Ascending aorta (tissue), 2 donors: ENCODE measurements around the gene ZNF660. TPM values are rescaled to one million over a fixed set of nuclear protein-coding genes. Genes with fewer than 3 reads are reported as not detected.
"Not testable (repeated sequence)": the region's sequence is repeated elsewhere in the genome, so short reads cannot be mapped to it uniquely, and the experiment has no call there.

Source experiments
- DNase-seq, 2 donors: peaks; one replicate each; pipeline ENCODE4 v3.0.0-alpha.2; 2019; ENCODE audit warnings: low spot score in 2 of 2
- H3K27ac ChIP-seq, 2 donors: fragments of 200-600 bp; sonication (generic); one replicate each; pipeline ENCODE4 v1.5.1; 2016 to 2017; ENCODE audit warnings: mild to moderate bottlenecking in 1 of 2
- H3K27me3 ChIP-seq: fragments of 200-600 bp; sonication (generic); one replicate; pipeline ENCODE4 v1.5.1; 2017
- H3K36me3 ChIP-seq, 2 donors: fragments of 200-600 bp; sonication (generic); one replicate each; pipeline ENCODE4 v1.5.1; 2016
- H3K4me1 ChIP-seq, 2 donors: fragments of 200-600 bp; sonication (generic); one replicate each; pipeline ENCODE4 v1.5.1; 2016 to 2017; ENCODE audit warnings: mild to moderate bottlenecking in 1 of 2
- H3K4me3 ChIP-seq, 2 donors: fragments of 200-600 bp; sonication (generic); one replicate each; pipeline ENCODE4 v1.5.1; 2016 to 2017; ENCODE audit warnings: mild to moderate bottlenecking in 1 of 2
- H3K9me3 ChIP-seq, 2 donors: fragments of 200-600 bp; sonication (generic); one replicate each; pipeline ENCODE4 v1.5.1; 2016
- intact Hi-C: fragments of 100-400 bp; cut with DNase I; formaldehyde crosslinking; loops from one replicate; pipeline ENCODE4 v1.15.1; 2023
- total RNA-seq: library from RNA; depleted of rRNA; stranded (reverse); fragments of >200 nt; gene quantifications from one replicate; pipeline ENCODE4 v1.1.0, GENCODE V29; 2016
- TF ChIP-seq, protein P1 (sequence below), 3 experiments: fragments of 200-600 bp in 2 of 3; fragments of 450-650 bp in 1 of 3; sonication (generic) in 2 of 3; IDR thresholded peaks; one replicate each; pipeline ENCODE4 v1.5.1; 2016 to 2019; ENCODE audit warnings: antibody characterized with exemption in 3 of 3, mild to moderate bottlenecking in 1 of 3, moderate library complexity in 1 of 3

ZNF660 gene
- total RNA-seq, 1 donor from 2014 or later = 0.43 TPM

DNA sequence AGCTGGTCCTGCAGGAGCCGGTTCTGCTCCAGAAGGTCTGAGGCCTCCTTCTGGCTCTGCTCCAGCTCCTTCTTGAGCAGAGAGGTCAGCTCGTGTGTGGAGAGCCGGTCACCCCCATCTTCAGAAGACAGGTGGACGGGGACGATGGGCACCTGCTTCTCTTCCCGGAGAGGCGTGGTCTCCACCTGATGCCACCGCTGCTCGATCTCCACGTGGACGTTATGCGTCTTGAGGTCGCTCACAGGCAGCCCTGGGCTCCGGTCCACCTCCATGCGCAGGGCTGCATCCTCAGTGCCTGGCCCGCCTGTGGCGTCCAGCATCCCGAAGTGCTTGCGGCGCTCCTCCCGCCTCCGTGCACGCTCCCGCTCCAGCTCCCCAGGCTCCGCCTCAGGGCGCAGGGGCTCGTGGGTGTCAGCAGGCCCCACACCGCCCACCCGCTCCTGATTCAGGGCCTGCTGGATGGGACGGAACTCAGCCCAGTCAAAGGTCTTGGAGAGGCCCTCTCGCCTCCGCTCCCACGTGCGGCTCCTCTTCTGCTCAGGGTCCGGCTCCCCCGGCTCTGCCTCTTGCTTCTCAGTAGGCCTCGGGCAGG is 5.7 kb upstream of the ZNF660 start:
- intact Hi-C loops, DNase-seq, H3K27me3 ChIP-seq, H3K36me3 ChIP-seq, H3K4me1 ChIP-seq, H3K27ac ChIP-seq, H3K4me3 ChIP-seq: not testable (repeated sequence)
- peaks cover 3 to 25% of the 10 kb centered on the region in 2 donors for H3K9me3 ChIP-seq

- H3K36me3 ChIP-seq, H3K4me1 ChIP-seq, intact Hi-C loops, DNase-seq, H3K4me3 ChIP-seq, H3K27me3 ChIP-seq, H3K27ac ChIP-seq: not testable (repeated sequence)
- H3K9me3 ChIP-seq = peaks cover 3 to 20% of the 10 kb centered on the region in 2 donors
Measured at GRCh38 chr3:44579749-44580148, 5.0 kb upstream of the ZNF660 start.

- H3K36me3 ChIP-seq, DNase-seq, H3K27me3 ChIP-seq, H3K4me3 ChIP-seq, H3K27ac ChIP-seq, intact Hi-C loops, H3K4me1 ChIP-seq: not testable (repeated sequence)
- H3K9me3 ChIP-seq = peaks cover 0 to 17% of the 10 kb centered on the region in 2 donors
Measured at GRCh38 chr3:44580971-44581370, 3.8 kb upstream of the ZNF660 start.

GRCh38 chr3:44596621-44597020 is 11.9 kb downstream of the ZNF660 start:
- H3K9me3 ChIP-seq = peaks cover 60 to 95% of the 10 kb centered on the region in 2 donors
- H3K4me3 ChIP-seq = no peak overlapping the region
- intact Hi-C loops = no loop called here
- DNase-seq = no peak
- H3K4me1 ChIP-seq = no peaks in the 10 kb centered on the region
- TF ChIP-seq, protein P1, sequence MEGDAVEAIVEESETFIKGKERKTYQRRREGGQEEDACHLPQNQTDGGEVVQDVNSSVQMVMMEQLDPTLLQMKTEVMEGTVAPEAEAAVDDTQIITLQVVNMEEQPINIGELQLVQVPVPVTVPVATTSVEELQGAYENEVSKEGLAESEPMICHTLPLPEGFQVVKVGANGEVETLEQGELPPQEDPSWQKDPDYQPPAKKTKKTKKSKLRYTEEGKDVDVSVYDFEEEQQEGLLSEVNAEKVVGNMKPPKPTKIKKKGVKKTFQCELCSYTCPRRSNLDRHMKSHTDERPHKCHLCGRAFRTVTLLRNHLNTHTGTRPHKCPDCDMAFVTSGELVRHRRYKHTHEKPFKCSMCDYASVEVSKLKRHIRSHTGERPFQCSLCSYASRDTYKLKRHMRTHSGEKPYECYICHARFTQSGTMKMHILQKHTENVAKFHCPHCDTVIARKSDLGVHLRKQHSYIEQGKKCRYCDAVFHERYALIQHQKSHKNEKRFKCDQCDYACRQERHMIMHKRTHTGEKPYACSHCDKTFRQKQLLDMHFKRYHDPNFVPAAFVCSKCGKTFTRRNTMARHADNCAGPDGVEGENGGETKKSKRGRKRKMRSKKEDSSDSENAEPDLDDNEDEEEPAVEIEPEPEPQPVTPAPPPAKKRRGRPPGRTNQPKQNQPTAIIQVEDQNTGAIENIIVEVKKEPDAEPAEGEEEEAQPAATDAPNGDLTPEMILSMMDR (IDR thresholded peaks at IDR 0.05) = no peak
- H3K27ac ChIP-seq = no peak overlapping the region
- H3K36me3 ChIP-seq = peaks cover 26 to 50% of the 10 kb centered on the region in 2 donors
- no peaks in the 10 kb centered on the region for H3K27me3 ChIP-seq

DNA sequence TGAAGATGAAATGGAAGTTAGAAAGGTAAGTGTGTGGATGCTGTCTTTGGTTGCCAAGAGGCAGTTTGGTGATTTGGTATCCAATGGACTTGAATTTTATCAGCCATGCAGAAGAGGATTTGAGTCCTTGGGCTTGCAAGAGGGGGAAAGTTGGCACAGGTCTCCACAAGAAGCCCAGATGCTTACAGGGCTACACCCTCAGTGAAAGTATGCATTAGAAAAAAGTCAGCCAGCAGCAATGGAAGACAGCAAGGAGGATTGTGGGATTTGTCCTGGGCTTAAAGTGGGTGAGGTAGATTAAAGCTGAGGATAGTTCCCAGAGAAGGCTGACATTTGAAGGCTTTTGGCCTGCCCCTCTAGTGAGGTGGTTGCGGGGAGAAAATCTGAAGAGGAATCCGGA is 17.0 kb downstream of the ZNF660 start:
- intact Hi-C loops = no loop called here
- TF ChIP-seq, protein P1 (IDR thresholded peaks at IDR 0.05) = no peak
- Histone ChIP-seq H3K27ac (no peak overlapping the region), H3K9me3 (peaks cover 28 to 64% of the 10 kb centered on the region in 2 donors), H3K4me3 (no peak overlapping the region), H3K4me1 (no peaks in the 10 kb centered on the region), H3K27me3 (no peaks in the 10 kb centered on the region), H3K36me3 (peaks cover 7 to 8% of the 10 kb centered on the region in 2 donors)
- DNase-seq = no peak

DNA sequence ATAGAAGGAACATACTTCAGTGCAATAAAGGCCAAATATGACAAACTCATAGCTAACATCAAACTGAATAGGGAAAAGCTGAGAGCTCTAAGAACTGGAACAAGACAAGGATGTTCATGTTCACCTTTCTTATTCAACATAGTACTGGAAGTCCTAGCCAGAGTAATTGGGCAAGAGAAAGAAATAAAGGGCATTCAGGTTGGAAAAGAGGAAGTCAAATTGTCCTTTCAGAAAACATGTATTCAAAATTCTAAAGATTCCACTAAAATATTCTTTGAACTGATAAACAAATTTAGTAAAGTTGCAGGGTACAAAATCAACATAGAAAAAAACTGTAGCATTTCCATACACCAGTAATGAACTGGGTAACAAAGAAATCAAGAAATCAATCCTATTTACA is 27.9 kb downstream of the ZNF660 start:
- Histone ChIP-seq H3K36me3 (peaks cover 0 to 11% of the 10 kb centered on the region in 2 donors), H3K27me3 (no peaks in the 10 kb centered on the region), H3K27ac (no peak overlapping the region), H3K4me3 (no peak overlapping the region), H3K9me3 (peaks cover 0 to 57% of the 10 kb centered on the region in 2 donors), H3K4me1 (no peaks in the 10 kb centered on the region)
- TF ChIP-seq, protein P1 (IDR thresholded peaks at IDR 0.05) = no peak
- DNase-seq = no peak
- intact Hi-C loops = no loop called here

GRCh38 chr3:44624749-44625480 is 40.2 kb downstream of the ZNF660 start, which contains the start of gene ZNF197:
Gene ZNF197 (plus strand): TSS chr3:44625036. CDS start chr3:44629155, 4,119 bp downstream.
- H3K27ac ChIP-seq = peak within 1 kb of the TSS; percentile 85 to 94
- H3K36me3 ChIP-seq = peaks cover 4 to 11% of the 10 kb centered on the region in 2 donors
- TF ChIP-seq, protein P1 (IDR thresholded peaks at IDR 0.05) = no peak
- H3K4me3 ChIP-seq = peak within 1 kb of the TSS; percentile 81 to 89
- intact Hi-C loops = loop anchor here (2.0 to 10.0 kb wide), 5 partner anchors 40 to 300 kb away; partner anchors contain the start of genes ZNF445 and ZNF660
- no peaks in the 10 kb centered on the region for H3K9me3 ChIP-seq
- peaks cover 0 to 6% of the 10 kb centered on the region in 2 donors for H3K4me1 ChIP-seq
- DNase-seq = peak; percentile 12 to 92
- no peaks in the 10 kb centered on the region for H3K27me3 ChIP-seq
